Panc1 (cell line): Measurements from ENCODE around the gene SLC9A3.

ENCODE experiments used
- CTCF ChIP-seq: fragments of 450-650 bp; IDR thresholded peaks from 2 replicates; pipeline ENCODE4 v1.5.1; 2017; ENCODE audit warnings: mild to moderate bottlenecking
- POLR2AphosphoS5 ChIP-seq: IDR thresholded peaks from 2 replicates; pipeline ENCODE4 v1.6.1; 2012; ENCODE audit warnings: mild to moderate bottlenecking, low read depth, low read length, moderate library complexity
- REST ChIP-seq, 2 experiments: IDR thresholded peaks; 2 replicates each; pipeline ENCODE4 v1.6.1; 2011 to 2012; ENCODE audit warnings: low read depth in 2 of 2, control low read depth in 1 of 2, low read length in 1 of 2, mild to moderate bottlenecking in 1 of 2, moderate library complexity in 1 of 2; ENCODE audit not compliant: insufficient read depth in 1 of 2
- TCF7L2 ChIP-seq: IDR thresholded peaks from 2 replicates; pipeline ENCODE4 v1.6.1; 2011; ENCODE audit warnings: mild to moderate bottlenecking, low read depth, low read length, inconsistent platforms

- no peak for TF ChIP-seq CTCF
- TF ChIP-seq TCF7L2, result no peak
- no peak for TF ChIP-seq REST (IDR thresholded peaks at IDR 0.05; ENCODE audit: insufficient read depth in 1 of 2, low read depth in 2 of 2, low read length in 1 of 2)
- no peak for TF ChIP-seq POLR2AphosphoS5
Measured at GRCh38 chr5:428219-428618, 96.0 kb downstream of the SLC9A3 start.
